Ascending aorta (tissue), 2 donors: ENCODE data around the gene RSPH6A. TPM values are rescaled to one million over a fixed set of nuclear protein-coding genes. Genes with fewer than 3 reads are reported as not detected.

ENCODE experiments used
- DNase-seq, 2 donors: peaks; one replicate each; pipeline ENCODE4 v3.0.0-alpha.2; 2019; ENCODE audit warnings: low spot score in 2 of 2
- H3K27ac ChIP-seq, 2 donors: fragments of 200-600 bp; sonication (generic); one replicate each; pipeline ENCODE4 v1.5.1; 2016 to 2017; ENCODE audit warnings: mild to moderate bottlenecking in 1 of 2
- H3K27me3 ChIP-seq: fragments of 200-600 bp; sonication (generic); one replicate; pipeline ENCODE4 v1.5.1; 2017
- H3K36me3 ChIP-seq, 2 donors: fragments of 200-600 bp; sonication (generic); one replicate each; pipeline ENCODE4 v1.5.1; 2016
- H3K4me1 ChIP-seq, 2 donors: fragments of 200-600 bp; sonication (generic); one replicate each; pipeline ENCODE4 v1.5.1; 2016 to 2017; ENCODE audit warnings: mild to moderate bottlenecking in 1 of 2
- H3K4me3 ChIP-seq, 2 donors: fragments of 200-600 bp; sonication (generic); one replicate each; pipeline ENCODE4 v1.5.1; 2016 to 2017; ENCODE audit warnings: mild to moderate bottlenecking in 1 of 2
- H3K9me3 ChIP-seq, 2 donors: fragments of 200-600 bp; sonication (generic); one replicate each; pipeline ENCODE4 v1.5.1; 2016
- intact Hi-C: fragments of 100-400 bp; cut with DNase I; formaldehyde crosslinking; loops from one replicate; pipeline ENCODE4 v1.15.1; 2023
- total RNA-seq: library from RNA; depleted of rRNA; stranded (reverse); fragments of >200 nt; gene quantifications from one replicate; pipeline ENCODE4 v1.1.0, GENCODE V29; 2016
- TF ChIP-seq, protein P1 (sequence below), 3 experiments: fragments of 200-600 bp in 2 of 3; fragments of 450-650 bp in 1 of 3; sonication (generic) in 2 of 3; IDR thresholded peaks; one replicate each; pipeline ENCODE4 v1.5.1; 2016 to 2019; ENCODE audit warnings: antibody characterized with exemption in 3 of 3, mild to moderate bottlenecking in 1 of 3, moderate library complexity in 1 of 3

Gene RSPH6A
- total RNA-seq, 1 donor from 2014 or later, result not detected

DNA sequence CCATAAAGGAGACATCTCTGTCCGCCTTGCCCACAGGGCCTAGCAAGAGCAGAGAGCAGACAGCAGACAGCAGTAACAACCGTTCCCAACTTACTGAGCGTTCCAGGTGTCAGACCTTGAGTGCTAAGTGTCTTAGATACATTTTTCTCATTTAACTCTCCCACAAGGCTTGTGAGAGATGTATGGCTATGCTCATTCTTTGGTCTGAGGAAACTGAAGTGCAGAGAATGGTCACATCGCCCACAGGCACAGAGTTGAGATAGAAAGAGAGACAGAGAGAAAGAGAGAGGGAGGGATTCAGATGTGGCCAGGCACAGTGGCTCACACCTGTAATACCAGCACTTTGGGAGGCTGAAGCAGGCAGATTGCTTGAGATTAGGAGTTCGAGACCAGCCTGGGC, 67.6 kb downstream of the RSPH6A start:
- Histone ChIP-seq H3K36me3 (no peaks in the 10 kb centered on the region), H3K27ac (no peak overlapping the region), H3K27me3 (no peaks in the 10 kb centered on the region), H3K4me3 (no peak overlapping the region), H3K4me1 (no peaks in the 10 kb centered on the region), H3K9me3 (no peaks in the 10 kb centered on the region)
- intact Hi-C loops, result no loop called here
- TF ChIP-seq, protein P1, sequence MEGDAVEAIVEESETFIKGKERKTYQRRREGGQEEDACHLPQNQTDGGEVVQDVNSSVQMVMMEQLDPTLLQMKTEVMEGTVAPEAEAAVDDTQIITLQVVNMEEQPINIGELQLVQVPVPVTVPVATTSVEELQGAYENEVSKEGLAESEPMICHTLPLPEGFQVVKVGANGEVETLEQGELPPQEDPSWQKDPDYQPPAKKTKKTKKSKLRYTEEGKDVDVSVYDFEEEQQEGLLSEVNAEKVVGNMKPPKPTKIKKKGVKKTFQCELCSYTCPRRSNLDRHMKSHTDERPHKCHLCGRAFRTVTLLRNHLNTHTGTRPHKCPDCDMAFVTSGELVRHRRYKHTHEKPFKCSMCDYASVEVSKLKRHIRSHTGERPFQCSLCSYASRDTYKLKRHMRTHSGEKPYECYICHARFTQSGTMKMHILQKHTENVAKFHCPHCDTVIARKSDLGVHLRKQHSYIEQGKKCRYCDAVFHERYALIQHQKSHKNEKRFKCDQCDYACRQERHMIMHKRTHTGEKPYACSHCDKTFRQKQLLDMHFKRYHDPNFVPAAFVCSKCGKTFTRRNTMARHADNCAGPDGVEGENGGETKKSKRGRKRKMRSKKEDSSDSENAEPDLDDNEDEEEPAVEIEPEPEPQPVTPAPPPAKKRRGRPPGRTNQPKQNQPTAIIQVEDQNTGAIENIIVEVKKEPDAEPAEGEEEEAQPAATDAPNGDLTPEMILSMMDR (IDR thresholded peaks at IDR 0.05), result no peak
- DNase-seq, result no peak

DNA sequence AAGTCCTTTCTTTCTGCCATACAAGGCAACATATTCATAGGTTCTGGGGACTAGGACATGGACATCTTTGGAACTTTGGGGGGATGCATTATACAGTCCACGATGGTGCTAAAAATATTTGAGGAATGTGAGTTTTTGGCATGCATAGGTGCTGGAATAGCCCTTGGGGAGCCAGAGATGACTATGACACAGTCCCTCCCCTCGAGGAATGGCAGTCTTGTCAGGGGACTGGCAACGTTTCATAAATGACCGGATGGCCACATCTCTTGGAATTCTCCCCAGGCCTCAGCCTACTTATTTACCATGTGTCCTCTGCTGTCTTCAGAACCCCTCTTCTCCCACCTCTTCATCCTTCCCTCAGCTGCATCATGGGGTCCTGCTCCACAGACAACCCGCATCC, 68.2 kb downstream of the RSPH6A start:
- no peak for DNase-seq
- Histone ChIP-seq H3K4me3 (no peak overlapping the region), H3K4me1 (no peaks in the 10 kb centered on the region), H3K27me3 (no peaks in the 10 kb centered on the region), H3K36me3 (no peaks in the 10 kb centered on the region), H3K27ac (no peak overlapping the region), H3K9me3 (no peaks in the 10 kb centered on the region)
- intact Hi-C loops, result no loop called here
- TF ChIP-seq, protein P1 (IDR thresholded peaks at IDR 0.05), result no peak

Other genes starting within 250 kb of the RSPH6A start
- 4.5 TPM for gene OPA3, start 230.5 kb downstream of the RSPH6A start, total RNA-seq
- gene GPR4, start 213.1 kb downstream of the RSPH6A start, total RNA-seq, result 14.0 TPM
- gene EML2, start 175.9 kb downstream of the RSPH6A start, total RNA-seq, result 129 TPM
- gene GIPR, start 147.1 kb downstream of the RSPH6A start, total RNA-seq, result not detected
- 71.1 TPM for gene SNRPD2, start 123.4 kb downstream of the RSPH6A start, total RNA-seq
- gene QPCTL, start 122.6 kb downstream of the RSPH6A start, total RNA-seq, result 7.2 TPM
- gene FBXO46, start 84.4 kb downstream of the RSPH6A start, total RNA-seq, result 27.5 TPM
- gene MEIOSIN, start 81.9 kb downstream of the RSPH6A start, total RNA-seq, result not detected
- 39.2 TPM for gene SIX5, start 46.1 kb downstream of the RSPH6A start, total RNA-seq
- gene DMPK, start 32.8 kb downstream of the RSPH6A start, total RNA-seq, result 76.8 TPM
- 110 TPM for gene DMWD, start 22.5 kb downstream of the RSPH6A start, total RNA-seq
- 103 TPM for gene SYMPK, start 47.8 kb upstream of the RSPH6A start, total RNA-seq
- gene FOXA3, start 49.0 kb upstream of the RSPH6A start, total RNA-seq, result not detected
- 45.7 TPM for gene IRF2BP1, start 70.8 kb upstream of the RSPH6A start, total RNA-seq
- 1.6 TPM for gene MYPOP, start 87.3 kb upstream of the RSPH6A start, total RNA-seq
- gene NANOS2, start 99.5 kb upstream of the RSPH6A start, total RNA-seq, result not detected
- 11.3 TPM for gene NOVA2, start 158.6 kb upstream of the RSPH6A start, total RNA-seq
- gene CCDC61, start 180.2 kb upstream of the RSPH6A start, total RNA-seq, result 13.7 TPM
- gene PGLYRP1, start 207.7 kb upstream of the RSPH6A start, total RNA-seq, result not detected
- not detected for gene IGFL4, start 225.7 kb upstream of the RSPH6A start, total RNA-seq